Endodermal cell (in vitro differentiated cells): ENCODE measurements around the gene ATG16L2. TPM values are rescaled to one million over a fixed set of nuclear protein-coding genes. Genes with fewer than 3 reads are reported as not detected.
"Not testable (repeated sequence)": the region's sequence is repeated elsewhere in the genome, so short reads cannot be mapped to it uniquely, and the experiment has no call there.

Experiments used
- DNase-seq: peaks from one replicate; pipeline ENCODE4 v3.0.0-alpha.2; 2017
- H3K27ac ChIP-seq: 2 replicates; pipeline ENCODE4 v1.5.1; 2013; ENCODE audit warnings: mild to moderate bottlenecking, low read depth, low read length, moderate library complexity
- H3K27me3 ChIP-seq: 2 replicates; pipeline ENCODE4 v1.6.1; 2013; ENCODE audit warnings: mild to moderate bottlenecking, low read length, moderate library complexity; ENCODE audit not compliant: insufficient read depth, control insufficient read depth, poor library complexity, severe bottlenecking
- H3K36me3 ChIP-seq: 2 replicates; pipeline ENCODE4 v1.7.0; 2013; ENCODE audit warnings: mild to moderate bottlenecking, low read length, moderate library complexity; ENCODE audit not compliant: control insufficient read depth, insufficient read depth
- H3K4me1 ChIP-seq: one replicate; pipeline ENCODE4 v1.7.0; 2013; ENCODE audit warnings: low read length; ENCODE audit not compliant: control insufficient read depth, insufficient read depth
- H3K4me3 ChIP-seq: 2 replicates; pipeline ENCODE4 v1.5.1; 2013; ENCODE audit warnings: mild to moderate bottlenecking, low read length, moderate library complexity
- H3K9ac ChIP-seq: 2 replicates; pipeline ENCODE4 v1.6.1; 2013; ENCODE audit warnings: mild to moderate bottlenecking, low read length, moderate library complexity; ENCODE audit not compliant: poor library complexity, severe bottlenecking; ENCODE audit errors: extremely low read depth
- H3K9me3 ChIP-seq: 2 replicates; pipeline ENCODE4 v1.6.1; 2013; ENCODE audit warnings: mild to moderate bottlenecking, low read length, moderate library complexity; ENCODE audit not compliant: control insufficient read depth
- H3K27ac Mint-ChIP-seq: 2 replicates; pipeline ENCODE4 v1.8.0; 2020; ENCODE audit warnings: mixed read lengths
- H3K27me3 Mint-ChIP-seq: 2 replicates; pipeline ENCODE4 v1.8.0; 2021; ENCODE audit warnings: mild to moderate bottlenecking, mixed read lengths; ENCODE audit not compliant: insufficient read depth
- H3K36me3 Mint-ChIP-seq: 2 replicates; pipeline ENCODE4 v1.8.0; 2020; ENCODE audit warnings: low read depth, mixed read lengths
- H3K4me1 Mint-ChIP-seq: 2 replicates; pipeline ENCODE4 v1.8.0; 2020; ENCODE audit warnings: mixed read lengths
- H3K4me3 Mint-ChIP-seq: 2 replicates; pipeline ENCODE4 v1.8.0; 2020; ENCODE audit warnings: mild to moderate bottlenecking, moderate library complexity, mixed read lengths
- H3K9me3 Mint-ChIP-seq: 2 replicates; pipeline ENCODE4 v1.8.0; 2020; ENCODE audit warnings: mild to moderate bottlenecking, mixed read lengths
- CTCF ChIP-seq: fragments of 200-600 bp; sonication (generic); conservative IDR thresholded peaks from 2 replicates; pipeline ENCODE4 v1.5.0; 2021; ENCODE audit warnings: antibody characterized with exemption, mild to moderate bottlenecking
- WGBS, 2 experiments: methylation state at CpG; one replicate each; pipeline versions ENCODE4 v1.1.5 to v1.1.7; 2013; ENCODE audit warnings: missing lambda C conversion rate in 2 of 2, mixed read lengths in 1 of 2; ENCODE audit not compliant: insufficient coverage in 1 of 2, insufficient read length in 1 of 2; 5-methylcytosine and 5-hydroxymethylcytosine counted together
- total RNA-seq, 2 donors: library from RNA; stranded (reverse); fragmentation: NEBNext Ultra II Directional in 1 of 2; extraction: Animal tissue kit (Norgen Biotek cat#: 25700) in 1 of 2; gene quantifications; 2 replicates in 1 of 2; 3 replicates in 1 of 2; pipeline ENCODE4 v1.2.1, GENCODE V29; 2021

Gene ATG16L2
- total RNA-seq, 2 donors from 2014 or later = 32.2 to 34.2 TPM

DNA sequence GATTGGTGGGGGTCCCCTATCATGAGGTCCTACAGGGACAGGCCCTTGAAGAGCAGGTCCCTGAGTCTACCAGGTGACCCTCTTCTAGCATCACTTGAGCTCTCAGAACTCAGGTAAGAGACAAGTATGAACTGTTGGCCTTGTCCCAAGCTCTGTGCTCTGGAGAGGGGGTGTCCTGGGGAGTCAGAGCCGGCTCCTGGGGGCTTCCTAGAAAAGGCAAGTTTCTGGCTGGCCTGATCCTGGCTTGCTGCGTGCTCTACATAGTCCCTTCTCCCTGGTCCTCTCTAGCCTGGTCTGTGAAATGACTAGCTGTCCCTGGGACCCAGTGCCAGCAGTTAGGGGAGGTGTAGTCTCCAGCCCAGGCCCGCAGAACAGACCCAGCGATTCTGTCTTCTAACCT, 11.4 kb downstream of the ATG16L2 start:
- peaks cover 20% of the 10 kb centered on the region for H3K27me3 Mint-ChIP-seq

GRCh38 chr11:72826191-72826941, 12.2 kb downstream of the ATG16L2 start:
- H3K4me3 Mint-ChIP-seq = no peak overlapping the region
- peak overlapping the region; percentile 35 for H3K27ac Mint-ChIP-seq
- peaks cover 14% of the 10 kb centered on the region for H3K27me3 Mint-ChIP-seq
- Histone ChIP-seq H3K9me3 (no peaks in the 10 kb centered on the region), H3K27ac (no peak overlapping the region), H3K9ac (no peak overlapping the region), H3K36me3 (no peaks in the 10 kb centered on the region), H3K4me1 (no peaks in the 10 kb centered on the region), H3K4me3 (no peak overlapping the region), H3K27me3 (no peaks in the 10 kb centered on the region)
- no peaks in the 10 kb centered on the region for H3K36me3 Mint-ChIP-seq
- no peak for TF ChIP-seq CTCF
- no peaks in the 10 kb centered on the region for H3K9me3 Mint-ChIP-seq
- 95% methylated on average over 10 to 15 of the region's 15 CpGs for WGBS, 2 experiments
- no peak for DNase-seq
- H3K4me1 Mint-ChIP-seq = peaks cover 2% of the 10 kb centered on the region

More for the DNA sequence above, 11.4 kb downstream of the ATG16L2 start:
- no peaks in the 10 kb centered on the region for H3K36me3 ChIP-seq
- H3K9me3 ChIP-seq = no peaks in the 10 kb centered on the region
- H3K4me1 ChIP-seq = no peaks in the 10 kb centered on the region
- WGBS, 2 experiments = 91 to 96% methylated on average over 4 of the region's 4 CpGs
- H3K9ac ChIP-seq = no peak overlapping the region
- H3K36me3 Mint-ChIP-seq = no peaks in the 10 kb centered on the region
- H3K4me3 ChIP-seq = no peak overlapping the region
- H3K27me3 ChIP-seq = no peaks in the 10 kb centered on the region
- peaks cover 1% of the 10 kb centered on the region for H3K4me1 Mint-ChIP-seq
- DNase-seq = no peak
- H3K27ac Mint-ChIP-seq = peak overlapping the region; percentile 64
- H3K4me3 Mint-ChIP-seq = no peak overlapping the region
- TF ChIP-seq CTCF = no peak
- H3K27ac ChIP-seq = no peak overlapping the region
- H3K9me3 Mint-ChIP-seq = no peaks in the 10 kb centered on the region

GRCh38 chr11:72826942-72827480, 12.8 kb downstream of the ATG16L2 start:
- H3K36me3 ChIP-seq = no peaks in the 10 kb centered on the region
- Mint-ChIP-seq H3K27me3 (peaks cover 14% of the 10 kb centered on the region), H3K4me3 (no peak overlapping the region), H3K9me3 (no peaks in the 10 kb centered on the region), H3K27ac (no peak overlapping the region), H3K4me1 (peaks cover 5% of the 10 kb centered on the region), H3K36me3 (no peaks in the 10 kb centered on the region)
- no peak for DNase-seq
- no peak overlapping the region for H3K9ac ChIP-seq
- H3K27me3 ChIP-seq = no peaks in the 10 kb centered on the region
- no peak for TF ChIP-seq CTCF
- H3K4me1 ChIP-seq = no peaks in the 10 kb centered on the region
- no peaks in the 10 kb centered on the region for H3K9me3 ChIP-seq
- WGBS, 2 experiments = 93 to 97% methylated on average over 7 to 8 of the region's 8 CpGs
- no peak overlapping the region for H3K4me3 ChIP-seq
- H3K27ac ChIP-seq = no peak overlapping the region

GRCh38 chr11:72827656-72828055, 13.4 kb downstream of the ATG16L2 start:
- H3K36me3 Mint-ChIP-seq, H3K27me3 ChIP-seq, DNase-seq, H3K4me1 ChIP-seq, H3K9me3 Mint-ChIP-seq, H3K4me3 Mint-ChIP-seq, H3K9me3 ChIP-seq, H3K36me3 ChIP-seq, H3K27ac Mint-ChIP-seq, H3K4me1 Mint-ChIP-seq, H3K4me3 ChIP-seq, H3K27ac ChIP-seq, H3K9ac ChIP-seq: not testable (repeated sequence)
- WGBS, 2 experiments = 94 to 98% methylated on average over 7 to 10 of the region's 11 CpGs
- peaks cover 13% of the 10 kb centered on the region for H3K27me3 Mint-ChIP-seq
